GM23338 (cell line): ENCODE results near the gene HERC4. TPM values are rescaled to one million over a fixed set of nuclear protein-coding genes. Genes with fewer than 3 reads are reported as not detected.
A peak's percentile ranks its signal among the peaks of the same experiment; 100 is the strongest.

Experiments used
- ATAC-seq: fragments of 200-7000 bp; cut with Tn5 transposase; 3 replicates; pipeline ENCODE4 v1.9.1; 2020
- DNase-seq: peaks from one replicate; pipeline ENCODE4 v3.0.0-alpha.2; 2015; ENCODE audit warnings: low spot score
- H2AFZ ChIP-seq: fragments of 200-600 bp; sonication (generic); 2 replicates; pipeline ENCODE4 v1.8.0; 2016; ENCODE audit warnings: antibody characterized with exemption, mild to moderate bottlenecking, moderate library complexity
- H3F3A ChIP-seq: fragments of 200-600 bp; sonication (generic); replicated peaks from 2 replicates; pipeline ENCODE4 v1.8.0; 2017; ENCODE audit warnings: antibody characterized with exemption, mixed run types, low read depth
- H3K27ac ChIP-seq: fragments of 200-600 bp; sonication (generic); 2 replicates; pipeline ENCODE4 v1.6.1; 2016; ENCODE audit warnings: low read depth
- H3K27me3 ChIP-seq: fragments of 200-600 bp; sonication (generic); 2 replicates; pipeline ENCODE4 v1.8.0; 2016; ENCODE audit warnings: mild to moderate bottlenecking, mixed run types, moderate library complexity; ENCODE audit not compliant: insufficient read depth
- H3K36me3 ChIP-seq: fragments of 200-600 bp; sonication (generic); 2 replicates; pipeline ENCODE4 v1.8.0; 2016; ENCODE audit warnings: mild to moderate bottlenecking; ENCODE audit not compliant: insufficient read depth
- H3K4me1 ChIP-seq: fragments of 200-600 bp; sonication (generic); 2 replicates; pipeline ENCODE4 v1.8.0; 2016; ENCODE audit warnings: mild to moderate bottlenecking, moderate library complexity; ENCODE audit not compliant: insufficient read depth
- H3K4me2 ChIP-seq: fragments of 200-600 bp; sonication (generic); 2 replicates; pipeline ENCODE4 v1.7.1; 2017; ENCODE audit warnings: mixed run types
- H3K4me3 ChIP-seq: fragments of 200-600 bp; sonication (generic); 2 replicates; pipeline ENCODE4 v1.6.1; 2016; ENCODE audit warnings: mixed run types
- H3K79me2 ChIP-seq: fragments of 200-600 bp; sonication (generic); replicated peaks from 2 replicates; pipeline ENCODE4 v1.8.0; 2017; ENCODE audit warnings: mild to moderate bottlenecking; ENCODE audit not compliant: insufficient read depth
- H3K9me2 ChIP-seq: fragments of 200-600 bp; sonication (generic); 2 replicates; pipeline ENCODE4 v1.8.0; 2017; ENCODE audit not compliant: insufficient read depth
- H4K20me1 ChIP-seq: fragments of 200-600 bp; sonication (generic); replicated peaks from 2 replicates; pipeline ENCODE4 v1.8.0; 2017; ENCODE audit warnings: mild to moderate bottlenecking; ENCODE audit not compliant: insufficient read depth
- H3K27ac Mint-ChIP-seq: 2 replicates; pipeline ENCODE4 v1.8.0; 2020; ENCODE audit warnings: inconsistent platforms, mild to moderate bottlenecking, moderate library complexity, mixed read lengths
- H3K27me3 Mint-ChIP-seq: 3 replicates; pipeline ENCODE4 v1.8.0; 2022; ENCODE audit warnings: low read depth, mild to moderate bottlenecking, moderate library complexity, mixed read lengths, inconsistent platforms; ENCODE audit not compliant: insufficient read depth, poor library complexity
- H3K36me3 Mint-ChIP-seq: 3 replicates; pipeline ENCODE4 v1.8.0; 2021; ENCODE audit warnings: low read depth, mild to moderate bottlenecking, inconsistent platforms, moderate library complexity, mixed read lengths
- H3K4me1 Mint-ChIP-seq: 3 replicates; pipeline ENCODE4 v1.8.0; 2020; ENCODE audit warnings: mild to moderate bottlenecking, inconsistent platforms, mixed read lengths
- H3K4me3 Mint-ChIP-seq: 3 replicates; pipeline ENCODE4 v1.8.0; 2021; ENCODE audit warnings: moderate library complexity, mild to moderate bottlenecking, inconsistent platforms, mixed read lengths
- H3K9me3 Mint-ChIP-seq: 3 replicates; pipeline ENCODE4 v1.8.0; 2020; ENCODE audit warnings: moderate library complexity, mild to moderate bottlenecking, inconsistent platforms, mixed read lengths
- CREB1 ChIP-seq: fragments of 250-450 bp; sonication (Bioruptor Pico); IDR thresholded peaks from 2 replicates; pipeline ENCODE4 v1.5.0; 2020; ENCODE audit warnings: low read depth, mild to moderate bottlenecking, moderate library complexity
- ETS1 ChIP-seq: IDR thresholded peaks from 2 replicates; pipeline ENCODE4 v1.6.1; 2016; ENCODE audit warnings: antibody characterized with exemption
- EZH2 ChIP-seq: fragments of 200-600 bp; sonication (generic); IDR thresholded peaks from one replicate; pipeline ENCODE4 v1.8.0; 2017; ENCODE audit warnings: antibody characterized with exemption, mild to moderate bottlenecking, low read depth; ENCODE audit not compliant: unreplicated experiment
- EZH2phosphoT487 ChIP-seq: fragments of 200-600 bp; sonication (generic); IDR thresholded peaks from one replicate; pipeline ENCODE4 v1.8.1; 2018; ENCODE audit warnings: antibody characterized with exemption; ENCODE audit not compliant: unreplicated experiment
- JUNB ChIP-seq: IDR thresholded peaks from one replicate; pipeline ENCODE4 v1.6.1; 2016; ENCODE audit warnings: antibody characterized with exemption; ENCODE audit not compliant: unreplicated experiment
- NANOG ChIP-seq: IDR thresholded peaks from 2 replicates; pipeline ENCODE4 v1.6.1; 2016; ENCODE audit warnings: antibody characterized with exemption, borderline replicate concordance
- POLR2AphosphoS5 ChIP-seq: IDR thresholded peaks from 2 replicates; pipeline ENCODE4 v1.6.1; 2016; ENCODE audit warnings: antibody characterized with exemption, low read depth
- REST ChIP-seq: IDR thresholded peaks from one replicate; pipeline ENCODE4 v1.6.1; 2018; ENCODE audit warnings: antibody characterized with exemption; ENCODE audit not compliant: unreplicated experiment
- STAT1 ChIP-seq: IDR thresholded peaks from one replicate; pipeline ENCODE4 v1.6.1; 2016; ENCODE audit warnings: antibody characterized with exemption; ENCODE audit not compliant: unreplicated experiment
- ZNF114 ChIP-seq: fragments of 250-450 bp; sonication (Bioruptor Pico); IDR thresholded peaks from 2 replicates; pipeline ENCODE4 v1.5.0; 2020; ENCODE audit warnings: mild to moderate bottlenecking, moderate library complexity
- ZNF331 ChIP-seq: fragments of 250-450 bp; sonication (Bioruptor Pico); IDR thresholded peaks from 2 replicates; pipeline ENCODE4 v1.5.0; 2020; ENCODE audit warnings: low read depth, mild to moderate bottlenecking, moderate library complexity
- ZNF462 ChIP-seq: fragments of 250-450 bp; sonication (Bioruptor Pico); IDR thresholded peaks from 2 replicates; pipeline ENCODE4 v1.5.0; 2020; ENCODE audit warnings: mild to moderate bottlenecking, moderate library complexity
- polyA plus RNA-seq: library from polyadenylated mRNA; unstranded; fragments of >200 nt; fragmentation: Nextera tagmentation; extraction: Ambion mirVana; gene quantifications from 2 replicates; pipeline ENCODE4 v1.2.1, GENCODE V29; 2016
- total RNA-seq: library from RNA; depleted of rRNA; stranded (reverse); fragments of >200 nt; shearing (Covaris generic); gene quantifications from 2 replicates; pipeline ENCODE4 v1.2.3, GENCODE V29; 2014
- TF ChIP-seq, protein P1 (sequence below), 2 experiments: fragments of 200-600 bp in 1 of 2; sonication (generic) in 1 of 2; conservative IDR thresholded peaks; 2 replicates each; pipeline versions ENCODE4 v1.5.1 to v1.6.1; 2016 to 2017; ENCODE audit warnings: antibody characterized with exemption in 2 of 2, low read depth in 2 of 2, mild to moderate bottlenecking in 2 of 2, moderate library complexity in 1 of 2

Gene HERC4
- total and polyA plus RNA-seq, 2 experiments from 2014 or later = 20.1 to 67.2 TPM

- H2AFZ ChIP-seq = no peak overlapping the region
- 0 out of 2 replicates have a peak overlapping the region, but pooled peaks have one; percentile 24 for H3K4me2 ChIP-seq
- no peak overlapping the region for H3K4me3 ChIP-seq
- H3K4me1 ChIP-seq = peaks cover 11% of the 10 kb centered on the region; the same call in 1 of the 2 replicates
- H3K27me3 ChIP-seq = no peaks in the 10 kb centered on the region
- H4K20me1 ChIP-seq = no peaks in the 10 kb centered on the region
- ATAC-seq = no peak
- Mint-ChIP-seq H3K27me3 (peaks cover 2% of the 10 kb centered on the region), H3K27ac (no peak overlapping the region), H3K36me3 (peaks cover 23% of the 10 kb centered on the region), H3K4me3 (no peak overlapping the region), H3K9me3 (no peaks in the 10 kb centered on the region), H3K4me1 (no peaks in the 10 kb centered on the region; the same call in 2 of the 3 replicates)
- H3K27ac ChIP-seq = no peak overlapping the region
- no peaks in the 10 kb centered on the region for H3F3A ChIP-seq
- no peaks in the 10 kb centered on the region; the same call in 1 of the 2 replicates for H3K36me3 ChIP-seq
- DNase-seq = no peak
- TF ChIP-seq STAT1 = no peak
- TF ChIP-seq EZH2phosphoT487 = no peak
- no peak for TF ChIP-seq ETS1
- TF ChIP-seq, protein P1, sequence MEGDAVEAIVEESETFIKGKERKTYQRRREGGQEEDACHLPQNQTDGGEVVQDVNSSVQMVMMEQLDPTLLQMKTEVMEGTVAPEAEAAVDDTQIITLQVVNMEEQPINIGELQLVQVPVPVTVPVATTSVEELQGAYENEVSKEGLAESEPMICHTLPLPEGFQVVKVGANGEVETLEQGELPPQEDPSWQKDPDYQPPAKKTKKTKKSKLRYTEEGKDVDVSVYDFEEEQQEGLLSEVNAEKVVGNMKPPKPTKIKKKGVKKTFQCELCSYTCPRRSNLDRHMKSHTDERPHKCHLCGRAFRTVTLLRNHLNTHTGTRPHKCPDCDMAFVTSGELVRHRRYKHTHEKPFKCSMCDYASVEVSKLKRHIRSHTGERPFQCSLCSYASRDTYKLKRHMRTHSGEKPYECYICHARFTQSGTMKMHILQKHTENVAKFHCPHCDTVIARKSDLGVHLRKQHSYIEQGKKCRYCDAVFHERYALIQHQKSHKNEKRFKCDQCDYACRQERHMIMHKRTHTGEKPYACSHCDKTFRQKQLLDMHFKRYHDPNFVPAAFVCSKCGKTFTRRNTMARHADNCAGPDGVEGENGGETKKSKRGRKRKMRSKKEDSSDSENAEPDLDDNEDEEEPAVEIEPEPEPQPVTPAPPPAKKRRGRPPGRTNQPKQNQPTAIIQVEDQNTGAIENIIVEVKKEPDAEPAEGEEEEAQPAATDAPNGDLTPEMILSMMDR (conservative IDR thresholded peaks at IDR 0.05; ENCODE audit: low read depth in 2 of 2) = no peak
- TF ChIP-seq ZNF462 = no peak
- no peak for TF ChIP-seq ZNF331
- TF ChIP-seq REST = no peak
- no peak for TF ChIP-seq NANOG
- TF ChIP-seq POLR2AphosphoS5 = no peak
- no peak for TF ChIP-seq JUNB
- TF ChIP-seq EZH2 = no peak
- TF ChIP-seq ZNF114 (CRISPR knock-in tag) = no peak
- TF ChIP-seq CREB1 = no peak
- H3K9me2 ChIP-seq = no peaks in the 10 kb centered on the region
- H3K79me2 ChIP-seq = no peaks in the 10 kb centered on the region
Observed at GRCh38 chr10:68001539-68001938, 73.5 kb downstream of the HERC4 start.
